Panc1 (cell line): ENCODE data around the gene CFAP77. TPM values are rescaled to one million over a fixed set of nuclear protein-coding genes. Genes with fewer than 3 reads are reported as not detected.

ENCODE experiments used
- ATAC-seq: fragments of 200-7000 bp; cut with Tn5 transposase; 2 replicates; pipeline ENCODE4 v1.9.1; 2020; ENCODE audit warnings: mild to moderate bottlenecking, moderate library complexity
- BruUV-seq: library from RNA; stranded (reverse); fragments of 400-500 nt; replicated peaks from 2 replicates; lab custom pipeline; 2021; lab: Mats Ljungman, UMichigan
- CTCF ChIA-PET: fragments of 300-600 bp; sonication (Branson Sonifier 250); formaldehyde crosslinking; loops from one replicate; lab custom pipeline; 2022; ENCODE audit warnings: antibody characterized with exemption; lab: Charles Lee
- POLR2A ChIA-PET: fragments of 300-600 bp; sonication (Branson Sonifier 250); formaldehyde crosslinking; loops from one replicate; lab custom pipeline; 2022; ENCODE audit warnings: antibody characterized with exemption; lab: Charles Lee
- DNase-seq: peaks from one replicate; pipeline ENCODE4 v3.0.0-alpha.2; 2010; ENCODE audit warnings: low read depth, low spot score
- H3K27ac ChIP-seq: 2 replicates; pipeline ENCODE4 v1.5.1; 2011; ENCODE audit warnings: mild to moderate bottlenecking, low read length, inconsistent platforms
- H3K27me3 ChIP-seq: fragments of 200-500 bp; sonication (Bioruptor generic); 2 replicates; pipeline ENCODE4 v1.6.0; 2014; ENCODE audit warnings: low read length, inconsistent platforms; ENCODE audit not compliant: control insufficient read depth, insufficient read depth
- H3K36me3 ChIP-seq: fragments of 200-500 bp; sonication (Bioruptor generic); 2 replicates; pipeline ENCODE4 v1.5.1; 2014; ENCODE audit warnings: inconsistent platforms, mild to moderate bottlenecking, low read length, moderate library complexity; ENCODE audit not compliant: control insufficient read depth, insufficient read depth
- H3K4me1 ChIP-seq: 2 replicates; pipeline ENCODE4 v1.5.1; 2011; ENCODE audit warnings: inconsistent platforms, mild to moderate bottlenecking, low read length, moderate library complexity; ENCODE audit not compliant: control insufficient read depth, insufficient read depth
- H3K4me3 ChIP-seq, 2 experiments: 2 replicates each; pipeline ENCODE4 v1.5.1; 2011 to 2012; ENCODE audit warnings: low read depth in 2 of 2, low read length in 2 of 2, mild to moderate bottlenecking in 2 of 2, inconsistent platforms in 1 of 2, moderate library complexity in 1 of 2
- H3K9me3 ChIP-seq: fragments of 200-500 bp; sonication (Bioruptor generic); 2 replicates; pipeline ENCODE4 v1.5.1; 2014; ENCODE audit warnings: low read depth, mild to moderate bottlenecking, inconsistent platforms, low read length, moderate library complexity; ENCODE audit not compliant: control insufficient read depth, insufficient read depth
- POLR2AphosphoS5 ChIP-seq: IDR thresholded peaks from 2 replicates; pipeline ENCODE4 v1.6.1; 2012; ENCODE audit warnings: mild to moderate bottlenecking, low read depth, low read length, moderate library complexity
- SIN3A ChIP-seq: IDR thresholded peaks from 2 replicates; pipeline ENCODE4 v1.6.1; 2012; ENCODE audit warnings: low read depth, mild to moderate bottlenecking, low read length, moderate library complexity, borderline replicate concordance; ENCODE audit not compliant: insufficient read depth
- TCF7L2 ChIP-seq: IDR thresholded peaks from 2 replicates; pipeline ENCODE4 v1.6.1; 2011; ENCODE audit warnings: mild to moderate bottlenecking, low read depth, low read length, inconsistent platforms
- in situ Hi-C: cut with HindIII; loops from 2 replicates; pipeline ENCODE4 v1.10.0; 2016; ENCODE audit warnings: low sequenced_read_pairs, low pct_unique_long_range_greater_than_20kb
- intact Hi-C: fragments of 100-400 bp; cut with micrococcal nuclease; formaldehyde crosslinking; loops from one replicate; pipeline ENCODE4 v1.10.0; 2022; ENCODE audit not compliant: unreplicated experiment
- total RNA-seq: library from RNA; stranded (reverse); gene quantifications from one replicate; pipeline ENCODE4 v1.2.1, GENCODE V29; 2021; ENCODE audit not compliant: unreplicated experiment
- TF ChIP-seq, protein P1 (sequence below), 2 experiments: IDR thresholded peaks; 2 replicates each; pipeline ENCODE4 v1.6.1; 2011 to 2012; ENCODE audit warnings: low read depth in 2 of 2, control low read depth in 1 of 2, low read length in 1 of 2, mild to moderate bottlenecking in 1 of 2, moderate library complexity in 1 of 2; ENCODE audit not compliant: insufficient read depth in 1 of 2
- TF ChIP-seq, protein P2 (sequence below): fragments of 450-650 bp; IDR thresholded peaks from 2 replicates; pipeline ENCODE4 v1.5.1; 2017; ENCODE audit warnings: mild to moderate bottlenecking

Gene CFAP77
- total RNA-seq, 1 experiment from 2014 or later = not detected

DNA sequence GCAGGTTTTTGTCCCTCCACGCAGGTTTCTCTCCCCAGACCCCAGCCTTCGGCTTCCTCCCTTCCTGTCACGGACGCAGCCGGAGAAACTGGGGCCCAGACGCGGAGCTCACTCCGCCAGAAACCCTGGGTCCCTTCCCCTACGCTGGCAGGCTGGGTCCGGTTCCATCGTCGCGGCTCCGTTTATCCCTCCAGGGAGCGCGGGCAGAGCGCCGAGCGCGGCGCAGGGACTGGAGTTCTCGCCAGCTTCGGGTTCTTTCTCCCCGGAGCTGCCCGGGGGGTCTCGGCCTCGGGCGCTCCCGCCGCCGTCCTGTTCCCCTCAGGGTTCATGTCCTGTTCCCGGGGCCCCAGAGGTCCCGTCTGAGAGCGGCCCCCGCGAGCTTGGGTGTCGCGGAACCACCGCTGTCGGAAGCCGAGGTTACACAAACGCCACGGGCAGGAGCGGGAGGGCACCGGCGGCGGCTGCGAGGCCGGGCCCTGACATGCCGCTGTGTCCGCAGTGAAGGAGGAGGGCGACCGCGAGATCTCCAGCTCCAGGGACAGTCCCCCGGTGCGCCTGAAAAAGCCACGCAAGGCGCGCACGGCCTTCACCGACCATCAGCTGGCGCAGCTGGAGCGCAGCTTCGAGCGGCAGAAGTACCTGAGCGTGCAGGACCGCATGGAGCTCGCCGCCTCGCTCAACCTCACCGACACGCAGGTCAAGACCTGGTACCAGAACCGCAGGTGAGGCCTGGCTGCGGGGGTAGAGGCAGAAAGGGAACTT, 177.0 kb downstream of the CFAP77 start:
- intact Hi-C loops (no loop called here), in situ Hi-C loops (no loop called here)
- H3K36me3 ChIP-seq = no peaks in the 10 kb centered on the region
- H3K27ac ChIP-seq = no peak overlapping the region
- no TSS peak for BruUV-seq
- H3K27me3 ChIP-seq = peaks cover 2% of the 10 kb centered on the region; the same call in 1 of the 2 replicates
- ChIA-PET CTCF (interaction anchor here (0.8 kb wide), 1 partner anchor 418 kb away, joined by 12 read pairs; no protein-coding TSS in a partner anchor), POLR2A (no interaction called here)
- no peak for DNase-seq
- ATAC-seq = no peak
- no peaks in the 10 kb centered on the region for H3K9me3 ChIP-seq
- H3K4me1 ChIP-seq = no peaks in the 10 kb centered on the region
- H3K4me3 ChIP-seq = no peak overlapping the region
- TF ChIP-seq POLR2AphosphoS5 (no peak), TCF7L2 (no peak), SIN3A (no peak)
- TF ChIP-seq, protein P1, sequence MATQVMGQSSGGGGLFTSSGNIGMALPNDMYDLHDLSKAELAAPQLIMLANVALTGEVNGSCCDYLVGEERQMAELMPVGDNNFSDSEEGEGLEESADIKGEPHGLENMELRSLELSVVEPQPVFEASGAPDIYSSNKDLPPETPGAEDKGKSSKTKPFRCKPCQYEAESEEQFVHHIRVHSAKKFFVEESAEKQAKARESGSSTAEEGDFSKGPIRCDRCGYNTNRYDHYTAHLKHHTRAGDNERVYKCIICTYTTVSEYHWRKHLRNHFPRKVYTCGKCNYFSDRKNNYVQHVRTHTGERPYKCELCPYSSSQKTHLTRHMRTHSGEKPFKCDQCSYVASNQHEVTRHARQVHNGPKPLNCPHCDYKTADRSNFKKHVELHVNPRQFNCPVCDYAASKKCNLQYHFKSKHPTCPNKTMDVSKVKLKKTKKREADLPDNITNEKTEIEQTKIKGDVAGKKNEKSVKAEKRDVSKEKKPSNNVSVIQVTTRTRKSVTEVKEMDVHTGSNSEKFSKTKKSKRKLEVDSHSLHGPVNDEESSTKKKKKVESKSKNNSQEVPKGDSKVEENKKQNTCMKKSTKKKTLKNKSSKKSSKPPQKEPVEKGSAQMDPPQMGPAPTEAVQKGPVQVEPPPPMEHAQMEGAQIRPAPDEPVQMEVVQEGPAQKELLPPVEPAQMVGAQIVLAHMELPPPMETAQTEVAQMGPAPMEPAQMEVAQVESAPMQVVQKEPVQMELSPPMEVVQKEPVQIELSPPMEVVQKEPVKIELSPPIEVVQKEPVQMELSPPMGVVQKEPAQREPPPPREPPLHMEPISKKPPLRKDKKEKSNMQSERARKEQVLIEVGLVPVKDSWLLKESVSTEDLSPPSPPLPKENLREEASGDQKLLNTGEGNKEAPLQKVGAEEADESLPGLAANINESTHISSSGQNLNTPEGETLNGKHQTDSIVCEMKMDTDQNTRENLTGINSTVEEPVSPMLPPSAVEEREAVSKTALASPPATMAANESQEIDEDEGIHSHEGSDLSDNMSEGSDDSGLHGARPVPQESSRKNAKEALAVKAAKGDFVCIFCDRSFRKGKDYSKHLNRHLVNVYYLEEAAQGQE (IDR thresholded peaks at IDR 0.05; ENCODE audit: insufficient read depth in 1 of 2, low read depth in 2 of 2, low read length in 1 of 2) = no peak
- TF ChIP-seq, protein P2, sequence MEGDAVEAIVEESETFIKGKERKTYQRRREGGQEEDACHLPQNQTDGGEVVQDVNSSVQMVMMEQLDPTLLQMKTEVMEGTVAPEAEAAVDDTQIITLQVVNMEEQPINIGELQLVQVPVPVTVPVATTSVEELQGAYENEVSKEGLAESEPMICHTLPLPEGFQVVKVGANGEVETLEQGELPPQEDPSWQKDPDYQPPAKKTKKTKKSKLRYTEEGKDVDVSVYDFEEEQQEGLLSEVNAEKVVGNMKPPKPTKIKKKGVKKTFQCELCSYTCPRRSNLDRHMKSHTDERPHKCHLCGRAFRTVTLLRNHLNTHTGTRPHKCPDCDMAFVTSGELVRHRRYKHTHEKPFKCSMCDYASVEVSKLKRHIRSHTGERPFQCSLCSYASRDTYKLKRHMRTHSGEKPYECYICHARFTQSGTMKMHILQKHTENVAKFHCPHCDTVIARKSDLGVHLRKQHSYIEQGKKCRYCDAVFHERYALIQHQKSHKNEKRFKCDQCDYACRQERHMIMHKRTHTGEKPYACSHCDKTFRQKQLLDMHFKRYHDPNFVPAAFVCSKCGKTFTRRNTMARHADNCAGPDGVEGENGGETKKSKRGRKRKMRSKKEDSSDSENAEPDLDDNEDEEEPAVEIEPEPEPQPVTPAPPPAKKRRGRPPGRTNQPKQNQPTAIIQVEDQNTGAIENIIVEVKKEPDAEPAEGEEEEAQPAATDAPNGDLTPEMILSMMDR = no peak

DNA sequence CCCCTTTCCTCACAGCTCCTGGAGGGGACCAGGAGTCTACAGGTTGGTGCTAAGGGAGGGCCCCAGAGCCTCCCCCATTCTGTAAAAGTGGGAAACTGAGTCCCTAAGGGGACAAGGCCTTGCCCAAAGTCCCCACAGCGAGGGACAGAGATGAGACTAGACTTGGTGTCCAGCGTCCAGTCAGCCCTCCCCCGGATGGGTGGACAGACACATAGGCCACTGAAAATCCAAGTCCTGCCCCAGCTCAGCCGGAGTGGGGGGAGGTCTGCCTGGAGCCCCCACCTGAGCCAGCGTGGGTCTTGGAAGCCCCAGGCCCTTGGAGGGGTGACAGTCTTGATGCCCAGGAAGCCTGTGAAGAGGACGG, 177.6 kb downstream of the CFAP77 start:
- no peak overlapping the region for H3K4me3 ChIP-seq
- H3K27me3 ChIP-seq = peaks cover 2% of the 10 kb centered on the region; the same call in 1 of the 2 replicates
- ATAC-seq (no peak), DNase-seq (no peak)
- POLR2A ChIA-PET = no interaction called here
- CTCF ChIA-PET = no interaction called here
- intact Hi-C loops = no loop called here
- H3K36me3 ChIP-seq = no peaks in the 10 kb centered on the region
- no peaks in the 10 kb centered on the region for H3K4me1 ChIP-seq
- no TSS peak for BruUV-seq
- TF ChIP-seq TCF7L2 (no peak), SIN3A (no peak), POLR2AphosphoS5 (no peak)
- TF ChIP-seq, protein P2 = no peak
- TF ChIP-seq, protein P1 (IDR thresholded peaks at IDR 0.05; ENCODE audit: insufficient read depth in 1 of 2, low read depth in 2 of 2, low read length in 1 of 2) = no peak
- H3K27ac ChIP-seq = no peak overlapping the region
- no peaks in the 10 kb centered on the region for H3K9me3 ChIP-seq
- in situ Hi-C loops = no loop called here
